ENCODE results near the gene NOXO1.
"Not testable (repeated sequence)": the region's sequence is repeated elsewhere in the genome, so short reads cannot be mapped to it uniquely, and the experiment has no call there.

Gene NOXO1, protein sequence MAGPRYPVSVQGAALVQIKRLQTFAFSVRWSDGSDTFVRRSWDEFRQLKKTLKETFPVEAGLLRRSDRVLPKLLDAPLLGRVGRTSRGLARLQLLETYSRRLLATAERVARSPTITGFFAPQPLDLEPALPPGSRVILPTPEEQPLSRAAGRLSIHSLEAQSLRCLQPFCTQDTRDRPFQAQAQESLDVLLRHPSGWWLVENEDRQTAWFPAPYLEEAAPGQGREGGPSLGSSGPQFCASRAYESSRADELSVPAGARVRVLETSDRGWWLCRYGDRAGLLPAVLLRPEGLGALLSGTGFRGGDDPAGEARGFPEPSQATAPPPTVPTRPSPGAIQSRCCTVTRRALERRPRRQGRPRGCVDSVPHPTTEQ

DNA sequence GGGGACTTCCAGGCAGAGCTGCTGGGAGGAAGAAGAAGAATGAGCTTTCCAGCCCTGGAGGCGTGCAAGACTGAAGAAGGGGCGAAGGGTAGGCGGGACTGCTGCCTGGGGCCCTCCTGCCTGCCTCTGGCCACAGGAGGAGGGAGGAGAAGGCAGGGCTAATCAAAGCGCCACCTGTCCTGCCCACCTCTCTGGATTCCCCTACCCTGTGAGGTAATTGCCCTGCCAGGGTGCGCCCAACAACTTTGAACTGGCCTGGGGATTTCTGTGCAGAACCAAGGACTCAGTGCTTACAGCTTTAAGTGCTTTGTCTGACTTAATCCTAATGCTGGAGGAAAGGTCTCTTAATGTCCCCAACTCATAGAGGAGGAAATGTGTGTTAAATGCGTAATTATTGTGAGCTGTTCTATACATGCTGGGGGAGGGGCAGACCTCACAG is at the start of gene NOXO1:
TSS of gene NOXO1 (minus strand) at position 72 of the 439 bp plus-strand sequence. CDS start 290 bp downstream, outside the sequence.
- no peak for FAIRE-seq

DNA sequence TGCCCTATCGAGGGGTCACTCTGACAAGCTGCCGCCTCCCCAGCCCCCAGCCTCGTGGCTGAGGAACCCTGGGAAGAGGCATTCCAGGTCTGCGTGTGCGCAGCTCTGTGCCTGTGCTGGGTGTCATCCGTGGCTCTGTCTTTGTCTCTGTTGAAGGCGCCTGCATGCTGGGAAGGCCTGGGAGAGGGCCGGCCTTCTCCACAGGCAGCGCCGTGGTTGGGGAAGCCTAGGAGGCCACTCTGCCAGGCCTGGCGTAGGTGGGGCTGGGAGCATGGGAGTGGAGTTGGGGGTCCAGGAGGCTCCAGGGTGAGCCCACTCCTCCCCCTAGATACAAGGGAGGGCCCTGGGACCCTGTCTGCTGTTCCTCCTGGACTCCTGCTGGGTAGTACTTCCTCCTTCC is 48.8 kb upstream of the NOXO1 start:
- no peak for FAIRE-seq

DNA sequence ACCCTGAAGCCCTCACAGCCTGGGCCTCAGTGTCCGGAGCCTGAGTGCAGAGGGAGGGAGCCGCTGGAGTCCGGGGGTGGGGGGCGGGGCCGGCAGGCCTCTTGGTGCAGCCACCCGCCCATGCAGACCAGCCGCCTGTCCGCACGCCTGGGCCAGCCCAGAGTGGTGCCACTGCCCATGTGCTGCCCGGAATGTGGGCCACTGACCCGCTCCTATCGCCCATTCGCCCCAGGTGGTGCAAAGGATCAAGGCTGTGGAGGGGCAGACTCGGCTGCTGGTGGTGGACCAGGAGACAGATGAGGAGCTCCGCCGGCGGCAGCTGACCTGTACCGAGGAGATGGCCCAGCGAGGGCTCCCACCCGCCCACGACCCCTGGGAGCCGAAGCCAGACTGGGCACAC is 48.1 kb upstream of the NOXO1 start:
- FAIRE-seq, result no peak

DNA sequence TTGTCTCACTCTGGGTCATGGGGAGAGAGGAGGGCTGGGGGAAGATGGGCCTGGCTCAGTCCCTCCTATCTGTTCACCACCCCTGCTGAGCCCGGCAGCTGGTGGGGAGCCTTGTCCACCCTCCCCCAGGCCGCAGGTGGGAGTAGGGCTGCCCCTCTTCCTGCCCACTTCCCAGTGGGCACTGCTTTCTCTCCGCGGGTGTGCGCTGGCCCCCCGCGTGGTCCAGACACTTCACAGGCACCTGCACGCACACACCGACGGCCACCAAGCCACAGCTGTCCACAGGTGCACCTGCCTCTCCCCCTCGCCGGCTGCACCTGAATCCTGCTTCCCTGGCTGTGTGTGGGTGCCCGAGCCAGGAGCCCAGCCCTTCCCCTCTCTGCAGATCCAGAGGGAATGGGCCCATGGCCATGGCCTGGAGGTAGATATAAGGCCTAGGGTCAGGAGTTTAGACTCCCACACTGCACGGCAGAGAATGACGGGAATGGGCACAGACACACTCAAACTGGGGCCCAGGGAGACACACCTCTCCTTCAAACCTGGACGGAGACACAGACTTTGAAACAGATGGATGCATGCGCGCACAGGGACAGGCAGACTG is 47.5 kb upstream of the NOXO1 start:
- no peak for FAIRE-seq

DNA sequence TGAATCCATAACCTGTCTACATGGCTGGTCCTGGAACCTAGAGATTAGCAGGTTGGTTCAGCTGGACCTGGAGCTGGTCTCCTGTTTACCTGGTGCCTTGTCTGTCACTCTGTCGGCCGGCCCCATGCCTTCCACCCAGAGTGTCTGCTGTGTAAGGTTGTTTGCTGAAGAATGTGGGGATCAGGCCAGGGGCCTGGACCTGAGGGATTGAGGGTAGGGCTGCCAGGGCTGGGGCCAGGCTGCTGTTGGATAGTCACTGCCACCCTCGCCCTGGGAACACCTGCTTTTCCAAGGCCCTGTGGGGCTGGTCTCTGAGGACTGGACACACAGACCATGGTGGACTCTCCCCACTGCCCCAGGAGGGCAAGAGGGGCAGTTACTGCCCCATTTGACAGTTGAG is 46.9 kb upstream of the NOXO1 start:
- no peak for FAIRE-seq

DNA sequence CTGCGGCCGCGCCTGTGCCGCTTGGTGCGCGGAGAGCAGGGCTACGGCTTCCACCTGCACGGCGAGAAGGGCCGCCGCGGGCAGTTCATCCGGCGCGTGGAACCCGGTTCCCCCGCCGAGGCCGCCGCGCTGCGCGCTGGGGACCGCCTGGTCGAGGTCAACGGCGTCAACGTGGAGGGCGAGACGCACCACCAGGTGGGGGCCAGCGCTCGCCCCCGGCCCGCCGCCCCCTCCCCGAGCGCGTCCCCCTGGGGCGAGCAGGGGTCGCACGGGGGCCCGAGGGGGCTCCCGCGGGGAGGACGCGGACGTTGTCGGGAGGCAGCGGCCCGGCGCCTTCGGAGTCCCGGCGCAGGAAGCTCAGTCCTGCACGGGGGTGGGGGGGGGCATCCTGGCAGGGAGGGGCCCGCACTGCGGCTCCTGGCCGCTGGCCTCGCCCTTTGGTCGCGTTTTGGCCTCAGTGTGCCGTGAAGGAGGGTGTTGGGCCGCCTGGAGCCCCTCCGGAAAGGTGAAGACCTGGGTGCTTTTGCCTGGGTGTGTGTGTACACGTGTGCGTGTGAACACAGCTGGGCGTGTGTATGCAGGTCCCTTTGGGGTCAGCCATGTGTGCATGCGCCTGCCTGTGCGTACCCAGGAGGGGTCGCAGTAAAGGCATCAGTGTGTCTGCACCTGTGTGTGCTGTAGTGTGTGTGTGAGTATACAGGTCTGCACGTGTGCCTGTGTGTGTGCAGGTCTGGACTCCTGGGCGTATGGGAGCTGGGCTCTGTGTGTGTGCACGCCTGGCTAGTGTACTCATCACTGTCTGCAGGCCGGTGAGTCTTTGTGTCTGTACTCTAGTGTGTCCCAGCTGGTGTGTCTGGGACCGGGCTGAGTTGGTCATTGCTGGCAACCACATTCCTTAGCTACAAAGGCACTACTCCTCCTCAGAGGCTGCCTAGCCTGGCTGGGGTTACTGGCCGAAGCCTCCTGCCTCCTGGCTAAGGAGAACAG is 46.0 kb upstream of the NOXO1 start:
- FAIRE-seq, result no peak

DNA sequence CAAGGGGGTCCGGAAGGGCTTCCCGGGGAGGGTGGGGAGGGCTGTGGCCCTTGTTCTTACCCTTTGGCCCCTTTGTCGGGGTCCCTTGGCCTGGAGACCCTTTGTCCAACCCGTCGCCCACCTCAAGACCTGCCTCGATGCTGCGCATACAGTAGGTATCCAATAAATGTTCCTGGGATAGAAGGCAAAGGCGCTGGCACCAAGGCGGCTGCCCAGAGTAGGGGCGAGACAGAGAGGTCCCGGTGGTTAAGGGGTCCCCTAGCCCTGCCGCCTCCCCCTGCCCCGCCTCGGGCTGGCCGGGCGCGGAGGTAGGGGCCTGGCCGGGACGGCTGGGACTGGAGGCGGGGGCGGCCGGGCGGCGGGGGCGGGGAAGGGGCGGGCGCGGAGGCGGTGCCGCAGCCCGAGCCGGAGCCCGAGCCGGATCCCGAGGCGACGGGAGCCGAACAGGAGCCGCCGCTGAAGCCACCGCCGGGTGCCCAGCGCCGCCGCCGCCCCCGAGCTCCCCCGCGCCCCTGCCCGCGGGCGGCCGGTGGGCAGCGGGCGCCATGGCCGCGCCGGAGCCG is 45.3 kb upstream of the NOXO1 start, which contains the start of gene NHERF2:
TSS of gene NHERF2 (plus strand) at position 442 of the 563 bp plus-strand sequence. CDS start at position 546, 104 bp downstream.
- no peak for FAIRE-seq

DNA sequence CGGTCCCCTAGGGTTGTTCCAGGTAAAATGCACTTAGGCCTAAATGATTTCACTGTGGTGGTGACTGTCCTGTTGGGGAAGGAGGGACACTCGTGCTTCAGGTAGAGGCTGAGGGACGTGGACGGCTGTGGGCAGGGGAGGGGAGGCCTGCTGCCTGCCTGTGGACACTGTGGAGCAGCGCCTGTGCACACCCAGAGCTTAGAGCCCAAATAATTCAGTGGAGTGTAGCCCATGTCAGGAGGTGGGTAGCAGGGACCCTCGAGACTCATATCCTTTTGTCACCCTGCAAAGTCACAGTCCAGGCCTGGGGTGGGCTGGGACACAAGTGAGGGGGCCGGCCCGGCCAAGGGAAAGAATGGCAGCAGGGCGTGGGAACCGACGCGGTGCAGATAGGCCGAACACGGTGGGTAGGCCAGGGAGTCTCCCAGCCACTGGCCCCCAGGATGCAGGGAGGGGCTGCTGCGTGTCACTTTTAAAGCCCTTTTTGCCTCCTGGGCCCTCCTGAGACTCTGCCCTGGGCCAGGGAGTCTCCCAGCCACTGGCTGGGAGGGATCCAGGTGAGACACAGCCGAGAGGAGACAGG is 44.7 kb upstream of the NOXO1 start:
- FAIRE-seq, result no peak

DNA sequence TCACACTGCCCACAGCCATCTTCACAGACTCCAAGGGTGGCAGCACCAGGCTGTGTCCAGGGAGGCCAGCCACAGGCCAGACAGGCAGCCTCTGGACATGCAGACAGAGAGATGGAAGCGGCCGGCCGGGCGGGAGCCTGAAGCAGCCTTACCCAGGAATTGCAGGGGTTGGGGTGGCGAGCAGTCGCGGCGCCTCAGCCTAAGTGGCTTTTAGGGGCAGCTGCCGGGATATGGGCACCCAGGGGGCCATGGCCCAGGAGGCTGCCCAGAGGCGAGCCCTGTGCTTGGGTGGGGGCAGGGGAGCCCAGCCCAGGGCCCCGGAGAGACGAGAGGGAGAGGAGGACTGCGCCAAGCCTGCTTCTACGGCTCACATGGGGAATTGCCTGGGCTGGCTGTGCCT is 44.0 kb upstream of the NOXO1 start:
- no peak for FAIRE-seq

DNA sequence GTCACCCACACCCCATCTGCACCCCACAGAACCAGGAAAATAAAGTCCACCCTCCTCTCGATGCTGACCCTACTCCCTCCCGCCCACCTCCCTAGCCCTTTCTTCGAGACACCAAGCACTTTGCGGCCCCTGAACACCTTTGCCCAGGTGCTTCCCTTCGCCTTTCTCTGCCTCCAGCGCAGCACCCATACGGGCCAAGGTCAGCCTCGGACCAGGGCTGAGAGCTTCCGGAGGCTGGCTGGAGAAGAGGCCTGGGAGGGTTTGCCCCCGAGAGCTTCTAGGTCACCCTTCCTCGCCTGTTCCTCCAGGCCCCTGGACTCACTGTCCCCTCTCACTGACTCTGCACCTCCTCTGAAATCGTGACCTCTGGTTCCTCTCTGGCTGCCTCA is 42.8 kb upstream of the NOXO1 start:
- FAIRE-seq, result no peak

DNA sequence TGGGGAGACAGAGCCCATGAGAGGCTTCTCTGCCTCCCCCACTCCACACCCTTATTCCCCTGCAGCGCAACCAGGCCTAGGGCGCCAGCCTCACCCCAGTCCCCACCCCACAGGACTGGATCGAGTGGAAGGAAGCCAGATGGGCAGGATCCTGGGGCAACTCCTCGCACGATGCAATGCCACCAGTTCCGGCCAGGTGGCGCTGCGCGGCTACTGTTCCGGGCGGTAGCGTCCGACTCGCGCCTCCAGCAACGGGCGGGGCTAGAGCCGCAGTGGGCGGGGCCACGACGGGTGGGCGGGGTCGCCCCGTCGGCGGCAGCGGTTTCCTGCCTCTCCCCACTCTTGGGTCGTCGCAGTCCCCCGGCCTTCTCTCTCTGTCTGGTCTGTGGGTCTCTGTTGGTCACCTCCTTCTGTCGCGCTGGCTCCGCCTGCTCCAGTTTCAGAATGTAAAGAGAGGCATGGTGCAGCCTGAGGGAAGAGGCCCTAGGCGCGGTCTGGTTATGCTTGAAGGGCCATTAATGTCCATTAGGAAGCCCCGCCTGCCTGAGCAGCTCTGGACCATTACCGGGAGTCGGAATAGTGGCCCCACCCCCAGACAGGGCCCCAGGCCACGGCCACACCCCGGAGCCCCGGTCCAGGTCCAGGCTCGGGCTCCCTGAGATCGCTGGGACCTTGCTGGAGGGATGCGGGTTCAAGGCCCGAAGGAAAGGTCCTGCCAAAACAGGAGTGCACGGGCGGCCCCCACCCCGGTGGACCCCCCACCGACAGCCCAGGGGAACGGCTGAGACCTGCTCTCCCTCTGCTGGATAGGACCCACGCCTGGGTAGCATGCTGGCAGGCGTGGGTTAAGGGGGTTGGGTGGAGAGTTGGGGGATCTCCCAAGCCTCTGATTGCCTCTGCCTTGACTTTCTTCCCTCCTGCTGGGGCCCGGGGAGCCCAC is 42.1 kb upstream of the NOXO1 start:
- no peak for FAIRE-seq

DNA sequence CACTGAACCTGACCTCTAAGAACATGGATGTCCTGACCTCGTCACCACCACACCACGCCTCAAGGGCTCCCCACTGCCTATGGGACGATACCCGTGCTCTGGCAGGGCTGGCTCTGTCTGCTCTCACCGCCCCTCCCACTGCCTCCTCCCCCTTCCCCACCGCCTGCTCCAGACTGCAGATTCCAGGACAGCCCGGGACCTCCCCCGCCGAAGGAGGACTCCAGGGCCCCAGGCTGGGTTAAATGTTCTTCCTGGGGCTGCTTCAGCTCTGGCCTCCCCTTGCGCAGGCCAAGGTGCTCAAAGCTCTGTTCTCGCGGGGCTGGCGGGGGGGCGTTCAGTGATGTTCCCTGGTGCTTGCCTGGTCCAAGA is 41.4 kb upstream of the NOXO1 start:
- FAIRE-seq, result no peak

DNA sequence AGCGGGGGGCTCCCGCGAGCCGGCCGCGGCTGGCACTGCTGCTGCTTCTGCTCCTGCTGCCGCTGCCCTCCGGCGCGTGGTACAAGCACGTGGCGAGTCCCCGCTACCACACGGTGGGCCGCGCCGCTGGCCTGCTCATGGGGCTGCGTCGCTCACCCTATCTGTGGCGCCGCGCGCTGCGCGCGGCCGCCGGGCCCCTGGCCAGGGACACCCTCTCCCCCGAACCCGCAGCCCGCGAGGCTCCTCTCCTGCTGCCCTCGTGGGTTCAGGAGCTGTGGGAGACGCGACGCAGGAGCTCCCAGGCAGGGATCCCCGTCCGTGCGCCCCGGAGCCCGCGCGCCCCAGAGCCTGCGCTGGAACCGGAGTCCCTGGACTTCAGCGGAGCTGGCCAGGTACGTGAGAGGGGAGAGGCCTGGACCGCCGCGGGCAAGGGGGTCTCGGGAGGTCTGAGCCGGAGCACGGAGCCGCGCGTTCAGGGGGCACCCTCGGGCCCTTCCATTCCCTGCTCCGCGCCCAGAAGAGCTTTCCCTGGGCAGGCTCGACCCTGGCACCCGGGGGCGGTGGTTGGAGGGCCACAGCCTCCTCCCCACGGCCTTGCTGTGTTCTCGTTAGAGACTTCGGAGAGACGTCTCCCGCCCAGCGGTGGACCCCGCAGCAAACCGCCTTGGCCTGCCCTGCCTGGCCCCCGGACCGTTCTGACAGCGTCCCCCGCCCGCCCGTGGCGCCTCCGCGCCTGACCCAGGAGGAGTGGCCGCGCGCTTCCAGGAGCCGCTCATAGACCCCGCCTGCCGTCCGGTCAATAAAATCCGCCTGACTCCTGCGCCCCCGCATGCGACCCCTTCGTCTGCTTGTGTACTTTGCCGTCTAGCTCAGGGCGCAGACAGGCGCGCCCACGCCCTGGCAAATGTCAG is 38.9 kb upstream of the NOXO1 start:
- FAIRE-seq, result no peak

DNA sequence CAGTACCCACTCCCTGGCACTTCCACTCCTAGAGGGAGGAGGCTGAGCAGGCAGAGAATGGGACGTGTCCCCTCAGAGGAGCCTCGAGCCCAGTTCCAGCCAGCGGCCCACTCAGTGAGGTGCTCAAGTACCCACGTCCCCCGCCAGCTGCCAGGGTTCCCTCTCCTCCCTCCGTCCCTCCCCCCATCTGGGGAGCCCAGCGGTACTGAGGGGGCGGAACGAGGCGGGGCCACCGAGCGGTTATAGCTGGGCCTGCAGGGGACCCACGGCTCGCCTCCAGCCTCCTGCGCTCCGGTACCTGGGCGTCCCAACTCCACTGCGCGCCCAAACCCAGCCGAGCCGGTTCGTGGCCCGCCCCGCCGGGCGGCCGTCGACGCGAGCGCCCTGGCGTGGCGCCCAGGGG is 38.2 kb upstream of the NOXO1 start, which contains the start of gene NPW:
TSS of gene NPW (plus strand) at position 268 of the 403 bp plus-strand sequence.
- FAIRE-seq, result no peak

DNA sequence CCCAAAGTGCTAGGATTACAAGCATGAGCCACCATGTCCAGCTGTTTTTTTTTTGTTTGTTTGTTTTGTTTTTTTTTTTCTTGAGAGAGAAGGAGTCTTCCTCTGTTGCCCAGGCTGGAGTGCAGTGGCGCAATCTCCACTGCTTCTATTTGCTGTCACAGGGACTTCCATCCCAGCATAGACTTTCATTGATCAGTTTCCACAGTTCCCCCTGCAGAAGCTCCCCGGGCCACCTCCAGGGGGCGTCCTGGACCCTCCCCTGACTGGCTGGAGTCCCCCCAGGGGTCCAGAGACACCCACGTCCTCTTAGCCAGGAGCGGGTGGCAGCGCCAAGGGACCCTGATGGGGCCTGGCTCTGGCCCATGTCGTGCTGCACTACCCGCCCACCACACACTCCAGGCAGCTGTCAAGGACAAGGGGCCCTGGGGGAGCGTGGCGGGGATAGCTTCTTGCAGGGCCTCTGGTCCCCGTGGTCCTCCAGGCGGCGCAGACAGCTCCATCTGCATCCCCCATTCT is 35.2 kb upstream of the NOXO1 start:
- no peak for FAIRE-seq

DNA sequence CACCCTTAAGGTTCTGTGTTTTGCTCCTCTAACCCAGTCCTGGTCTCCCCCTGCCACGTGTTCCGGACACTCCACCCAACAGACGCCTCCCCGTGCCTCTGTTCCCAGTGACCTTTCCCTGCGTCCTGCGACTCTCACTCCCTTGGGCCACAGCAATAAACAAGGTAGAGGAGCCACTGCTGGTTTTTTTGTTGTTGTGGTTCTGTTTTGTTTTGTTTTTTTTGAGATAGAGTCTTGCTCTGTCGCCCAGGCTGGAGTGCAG is 34.6 kb upstream of the NOXO1 start:
- no peak for FAIRE-seq

DNA sequence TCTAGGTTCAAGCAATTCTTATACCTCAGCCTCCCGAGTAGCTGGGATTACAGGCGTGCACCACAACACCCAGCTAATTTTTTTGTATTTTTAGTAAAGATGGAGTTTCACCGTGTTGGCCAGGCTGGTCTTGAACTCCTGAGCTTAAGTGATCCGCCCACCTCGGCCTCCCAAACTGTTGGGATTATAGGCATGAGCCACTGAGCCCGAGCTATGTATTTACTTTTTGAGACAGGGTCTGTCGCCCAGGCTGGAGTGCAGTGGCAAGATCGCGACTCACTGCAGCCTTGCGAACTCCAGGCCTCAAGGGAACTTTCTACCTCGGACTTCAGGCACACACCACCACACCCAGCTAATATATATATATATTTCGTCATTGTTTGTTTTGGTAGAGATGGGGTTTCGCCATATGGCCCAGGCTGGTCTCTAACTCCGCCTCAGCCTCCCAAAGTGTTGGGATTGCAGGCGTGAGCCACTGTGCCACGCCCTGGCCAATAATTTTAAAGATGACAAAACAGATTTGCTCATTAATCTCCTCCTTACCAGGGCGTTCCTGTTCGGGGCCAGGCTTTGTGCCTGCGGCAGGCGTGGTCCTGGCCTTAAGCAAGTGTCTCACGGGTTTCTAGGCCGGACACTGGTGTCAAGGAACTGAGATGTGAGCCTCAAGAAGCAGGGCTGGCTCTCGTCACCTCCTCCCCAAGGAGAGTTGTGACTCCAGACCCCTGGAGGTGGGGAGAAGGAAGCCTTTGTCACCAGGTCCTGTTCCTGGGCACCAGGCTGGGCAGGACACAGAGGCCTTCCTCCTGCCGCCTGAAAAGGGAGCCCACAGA is 34.1 kb upstream of the NOXO1 start:
- FAIRE-seq, result no peak

DNA sequence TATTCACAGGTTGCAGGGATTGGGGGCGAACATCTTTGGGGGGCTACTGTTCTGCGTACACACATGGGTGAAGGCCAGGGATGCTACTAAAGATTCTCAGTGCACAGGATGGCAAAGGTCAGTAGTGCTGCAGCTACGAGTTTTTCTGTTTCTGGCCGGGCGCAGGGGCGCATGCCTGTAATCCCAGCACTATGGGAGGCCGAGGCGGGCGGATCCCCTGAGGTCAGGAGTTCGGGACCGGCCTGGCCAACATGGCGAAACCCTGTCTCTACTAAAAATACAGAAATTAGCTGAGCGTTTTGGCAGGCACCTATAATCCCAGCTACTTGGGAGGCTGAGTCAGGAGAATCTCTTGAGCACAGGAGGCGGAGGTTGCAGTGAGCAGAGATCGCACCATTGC is 32.3 kb upstream of the NOXO1 start:
- FAIRE-seq, result no peak

DNA sequence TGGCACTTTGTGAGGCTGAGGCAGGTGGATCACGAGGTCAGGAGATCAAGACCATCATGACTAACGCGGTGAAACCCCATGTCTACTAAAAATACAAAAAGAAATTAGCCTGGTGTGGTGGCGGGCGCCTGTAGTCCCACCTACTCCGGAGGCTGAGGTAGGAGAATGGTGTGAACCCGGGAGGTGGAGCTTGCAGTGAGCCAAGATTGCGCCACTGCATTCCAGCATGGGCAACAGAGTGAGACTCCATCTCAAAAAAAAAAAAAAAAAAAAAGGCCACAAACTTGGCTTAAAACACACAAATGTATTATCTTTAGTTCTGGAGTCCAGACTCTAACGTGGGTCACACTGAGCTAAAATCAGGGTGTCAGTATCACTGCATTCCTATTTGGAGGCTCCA is 30.5 kb upstream of the NOXO1 start:
- not testable (repeated sequence) for FAIRE-seq
